Transverse colon (tissue), 4 donors: Measurements from ENCODE around the gene NEO1. TPM values are rescaled to one million over a fixed set of nuclear protein-coding genes. Genes with fewer than 3 reads are reported as not detected.
"Not testable (repeated sequence)": the region's sequence is repeated elsewhere in the genome, so short reads cannot be mapped to it uniquely, and the experiment has no call there.

Experiments used
- DNase-seq: peaks from one replicate; pipeline ENCODE4 v3.0.0-alpha.2; 2019
- H3K27ac ChIP-seq, 4 donors: fragments of 200-600 bp; sonication (generic); 2 replicates each; pipeline ENCODE4 v1.5.1; 2016 to 2018; ENCODE audit warnings: inconsistent platforms in 4 of 4
- H3K27me3 ChIP-seq: fragments of 200-600 bp; sonication (generic); 2 replicates; pipeline ENCODE4 v1.5.1; 2017; ENCODE audit warnings: inconsistent platforms
- H3K36me3 ChIP-seq, 4 donors: fragments of 200-600 bp; sonication (generic); 2 replicates each; pipeline ENCODE4 v1.5.1; 2017 to 2019; ENCODE audit warnings: inconsistent platforms in 4 of 4
- H3K4me1 ChIP-seq, 4 donors: fragments of 200-600 bp; sonication (generic); 2 replicates each; pipeline ENCODE4 v1.5.1; 2017 to 2020; ENCODE audit warnings: inconsistent platforms in 4 of 4
- H3K4me3 ChIP-seq, 4 donors: fragments of 200-600 bp; sonication (generic); 1 replicate in 1 of 4; 2 replicates in 3 of 4; pipeline versions ENCODE4 v1.5.1 to v1.6.1; 2017 to 2019; ENCODE audit warnings: inconsistent platforms in 4 of 4
- H3K9me3 ChIP-seq, 2 donors: fragments of 200-600 bp; sonication (generic); 2 replicates each; pipeline ENCODE4 v1.5.1; 2017 to 2019; ENCODE audit warnings: inconsistent platforms in 2 of 2
- CTCF ChIP-seq, 5 experiments: fragments of 200-600 bp in 3 of 5; fragments of 450-650 bp in 2 of 5; sonication (generic) in 3 of 5; IDR thresholded peaks; 1 replicate in 2 of 5; 2 replicates in 3 of 5; pipeline ENCODE4 v1.5.1; 2016 to 2017; ENCODE audit warnings: antibody characterized with exemption in 5 of 5, inconsistent platforms in 3 of 5, mild to moderate bottlenecking in 2 of 5, moderate library complexity in 1 of 5
- EP300 ChIP-seq: sonication (generic); formaldehyde crosslinking; IDR thresholded peaks from one replicate; pipeline ENCODE4 v1.6.1; 2017; ENCODE audit warnings: antibody characterized with exemption, low read depth
- POLR2A ChIP-seq: fragments of 450-650 bp; IDR thresholded peaks from one replicate; pipeline ENCODE4 v1.6.1; 2016; ENCODE audit warnings: antibody characterized with exemption, mild to moderate bottlenecking, moderate library complexity
- POLR2AphosphoS5 ChIP-seq, 3 donors: sonication (generic); formaldehyde crosslinking; IDR thresholded peaks; one replicate each; pipeline ENCODE4 v1.6.1; 2016; ENCODE audit warnings: antibody characterized with exemption in 3 of 3
- WGBS, 2 donors: methylation state at CpG; one replicate each; pipeline ENCODE4 v1.1.5; 2018; ENCODE audit warnings: low coverage in 1 of 2; 5-methylcytosine and 5-hydroxymethylcytosine counted together
- in situ Hi-C, 4 donors: fragments of 200-750 bp; cut with MboI; loops; one replicate each; pipeline versions ENCODE4 v1.15.0 to v1.15.1; 2017; ENCODE audit warnings: low sequenced_read_pairs in 3 of 4, low pct_ligation_motif_present in 1 of 4, low pct_unique_long_range_greater_than_20kb in 1 of 4
- intact Hi-C: fragments of 100-400 bp; cut with DNase I; formaldehyde crosslinking; loops from one replicate; pipeline ENCODE4 v1.15.1; 2023; ENCODE audit warnings: low total_unique reads
- total RNA-seq, 4 donors: library from RNA; depleted of rRNA; stranded (reverse); fragments of >200 nt; gene quantifications; one replicate each; pipeline ENCODE4 v1.1.0, GENCODE V29; 2016

NEO1 gene
- total RNA-seq, 4 donors from 2014 or later, result 100 to 188 (median 135) TPM

- Histone ChIP-seq H3K4me1 (peaks cover 0 to 8% (median 3%) of the 10 kb centered on the region in 4 donors), H3K9me3 (no peaks in the 10 kb centered on the region), H3K27ac (no peak overlapping the region), H3K36me3 (no peaks in the 10 kb centered on the region), H3K4me3 (no peak overlapping the region), H3K27me3 (no peaks in the 10 kb centered on the region)
- no peak for DNase-seq
- WGBS, 2 donors, result 83% methylated on average over 3 of the region's 3 CpGs
- TF ChIP-seq EP300, result no peak
- no peak for TF ChIP-seq POLR2A
- no peak for TF ChIP-seq CTCF (IDR thresholded peaks at IDR 0.05)
- no peak for TF ChIP-seq POLR2AphosphoS5 (IDR thresholded peaks at IDR 0.05)
- intact Hi-C loops (no loop called here), in situ Hi-C loops (no loop called here)
Measured at GRCh38 chr15:73165435-73165834, 113.2 kb downstream of the NEO1 start.

- no peaks in the 10 kb centered on the region for H3K9me3 ChIP-seq
- intact Hi-C loops (no loop called here), in situ Hi-C loops (no loop called here)
- no peak overlapping the region for H3K4me3 ChIP-seq
- H3K27me3 ChIP-seq, result no peaks in the 10 kb centered on the region
- TF ChIP-seq CTCF (IDR thresholded peaks at IDR 0.05) (no peak), POLR2AphosphoS5 (IDR thresholded peaks at IDR 0.05) (no peak), EP300 (no peak), POLR2A (no peak)
- peaks cover 0 to 8% (median 3%) of the 10 kb centered on the region in 4 donors for H3K4me1 ChIP-seq
- no peak overlapping the region for H3K27ac ChIP-seq
- no peaks in the 10 kb centered on the region for H3K36me3 ChIP-seq
- 75 to 94% methylated on average over 1 to 4 of the region's 4 CpGs for WGBS, 2 donors
- no peak for DNase-seq
Measured at GRCh38 chr15:73165844-73166243, 113.6 kb downstream of the NEO1 start.

DNA sequence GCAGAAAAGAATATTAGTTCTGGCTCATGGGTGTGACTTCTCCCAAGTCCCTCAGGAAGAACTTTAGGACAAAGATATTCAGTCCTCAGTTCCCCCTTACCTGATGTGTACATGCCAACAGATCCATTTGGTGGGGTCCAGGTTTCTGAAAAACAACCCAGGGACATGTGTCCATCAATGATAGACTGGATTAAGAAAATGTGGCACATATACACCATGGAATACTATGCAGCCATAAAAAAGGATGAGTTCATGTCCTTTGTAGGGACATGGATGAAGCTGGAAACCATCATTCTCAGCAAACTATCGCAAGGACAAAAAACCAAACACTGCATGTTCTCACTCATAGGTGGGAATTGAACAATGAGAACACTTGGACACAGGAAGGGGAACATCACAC is 114.4 kb downstream of the NEO1 start:
- H3K36me3 ChIP-seq, in situ Hi-C loops, DNase-seq, H3K27me3 ChIP-seq, H3K4me1 ChIP-seq, intact Hi-C loops, H3K4me3 ChIP-seq, H3K9me3 ChIP-seq, H3K27ac ChIP-seq: not testable (repeated sequence)
- no CpG with 5 or more reads among the region's 1 CpG for WGBS, 2 donors

DNA sequence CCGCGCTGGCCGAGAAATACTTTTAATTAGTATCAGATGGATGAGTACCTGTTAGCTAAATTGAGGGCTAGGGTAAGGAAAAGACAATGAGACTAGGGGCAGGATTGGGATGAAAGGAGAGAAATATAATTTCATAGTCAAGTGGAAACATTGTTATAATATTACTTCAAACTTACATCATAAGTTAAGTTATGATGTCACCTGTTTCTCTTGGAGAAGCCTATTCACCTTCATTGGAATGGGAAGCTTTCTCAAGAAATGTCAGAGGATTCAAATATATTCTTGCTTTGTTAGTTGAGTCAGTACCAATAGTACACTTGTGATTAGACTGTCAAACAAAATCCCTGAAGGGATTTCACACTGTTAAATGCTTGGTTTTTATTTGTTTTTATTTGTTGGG is 116.2 kb downstream of the NEO1 start:
- Histone ChIP-seq H3K27me3 (no peaks in the 10 kb centered on the region), H3K36me3 (no peaks in the 10 kb centered on the region), H3K4me3 (no peak overlapping the region), H3K27ac (no peak overlapping the region), H3K9me3 (no peaks in the 10 kb centered on the region), H3K4me1 (no peaks in the 10 kb centered on the region)
- 94 to 100% methylated on average over 3 of the region's 3 CpGs for WGBS, 2 donors
- in situ Hi-C loops, result no loop called here
- intact Hi-C loops, result no loop called here
- DNase-seq, result no peak
- no peak for TF ChIP-seq CTCF (IDR thresholded peaks at IDR 0.05)
- TF ChIP-seq POLR2A, result no peak
- no peak for TF ChIP-seq EP300
- no peak for TF ChIP-seq POLR2AphosphoS5 (IDR thresholded peaks at IDR 0.05)

DNA sequence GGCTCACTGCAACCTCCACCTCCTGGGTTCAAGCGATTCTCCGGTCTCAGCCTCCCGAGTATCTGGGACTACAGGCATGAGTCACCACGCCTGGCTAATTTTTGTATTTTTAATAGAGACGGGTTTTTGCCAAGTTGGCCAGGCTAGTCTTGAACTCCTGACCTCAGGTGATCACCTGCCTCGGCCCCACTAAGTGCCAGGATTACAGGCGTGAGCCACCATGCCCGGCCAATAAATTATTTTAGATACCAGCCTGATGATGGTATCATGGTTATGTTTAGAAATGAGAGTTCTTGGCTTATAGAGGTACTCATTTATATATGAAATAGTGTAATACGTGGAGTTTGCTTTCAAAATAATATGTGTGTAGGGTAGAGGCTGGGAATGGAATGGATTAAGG is 119.4 kb downstream of the NEO1 start:
- Histone ChIP-seq H3K9me3 (no peaks in the 10 kb centered on the region), H3K36me3 (no peaks in the 10 kb centered on the region), H3K27me3 (no peaks in the 10 kb centered on the region), H3K4me3 (no peak overlapping the region), H3K4me1 (no peaks in the 10 kb centered on the region), H3K27ac (no peak overlapping the region)
- no peak for DNase-seq
- no peak for TF ChIP-seq CTCF (IDR thresholded peaks at IDR 0.05)
- TF ChIP-seq EP300, result no peak
- no peak for TF ChIP-seq POLR2AphosphoS5 (IDR thresholded peaks at IDR 0.05)
- no peak for TF ChIP-seq POLR2A
- intact Hi-C loops, result no loop called here
- WGBS, 2 donors, result 89 to 91% methylated on average over 4 to 9 of the region's 9 CpGs
- in situ Hi-C loops, result no loop called here
